ENCODE measurements around the gene TMEM92. TPM values are rescaled to one million over a fixed set of nuclear protein-coding genes. Genes with fewer than 3 reads are reported as not detected.

Gene TMEM92
- total RNA-seq, 1 experiment from 2014 or later = 6.6 TPM

DNA sequence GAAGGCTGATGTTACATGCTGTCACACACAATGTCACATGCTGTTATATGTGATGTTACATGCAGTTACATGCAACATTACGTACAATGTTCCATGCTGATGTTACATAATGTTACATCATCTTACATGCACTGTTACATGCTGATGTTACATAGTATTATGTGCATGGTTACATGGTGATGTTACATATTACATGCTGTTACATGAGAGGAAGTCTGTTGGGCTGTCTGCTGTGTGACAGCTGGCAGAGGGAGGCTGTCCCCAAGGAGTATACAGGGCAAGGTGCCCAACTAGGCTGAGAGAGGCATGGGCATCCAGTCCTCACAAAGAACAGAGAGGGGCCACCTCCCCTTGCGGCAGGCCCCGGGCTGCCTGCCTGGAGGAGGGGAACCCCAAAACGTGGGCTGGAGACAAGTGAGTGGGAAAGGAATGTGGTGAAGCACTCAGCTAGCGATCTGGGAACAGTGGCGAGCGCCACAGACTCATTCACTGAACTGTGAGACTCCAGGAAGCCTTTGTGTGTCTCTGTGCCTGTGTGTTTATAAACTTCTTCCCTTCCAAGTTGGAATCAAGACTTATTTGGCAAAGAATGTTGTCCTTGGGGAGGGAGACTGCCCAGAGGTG lies 30.6 kb downstream of the TMEM92 start:
- H3K79me2 ChIP-seq (ENCODE audit: insufficient read depth, low read length) = no peaks in the 10 kb centered on the region
- H3K4me2 ChIP-seq (ENCODE audit: low read length) = no peak overlapping the region
- H3K4me1 ChIP-seq (ENCODE audit: control insufficient read depth in 1 of 2, insufficient read depth in 2 of 2, low read length in 2 of 2) = no peaks in the 10 kb centered on the region
- no peak overlapping the region for H3K4me3 ChIP-seq (replicated peaks in 1 of 2; ENCODE audit: low read depth in 1 of 2, low read length in 2 of 2)
- H3K27ac ChIP-seq (ENCODE audit: low read depth, low read length) = no peak overlapping the region
- no peak for DNase-seq (ENCODE audit: low read depth, low spot score)
- intact Hi-C loops (cut with micrococcal nuclease) = no loop called here
- BruUV-seq (replicated peaks) = no TSS peak
- H3K9me3 ChIP-seq (ENCODE audit: control insufficient read depth in 1 of 2, insufficient read depth in 1 of 2, low read depth in 1 of 2, low read length in 2 of 2) = no peaks in the 10 kb centered on the region
- TF ChIP-seq ELF1 (IDR thresholded peaks at IDR 0.05; ENCODE audit: borderline replicate concordance, low read depth) = no peak
- no peak for TF ChIP-seq YY1 (IDR thresholded peaks at IDR 0.05; ENCODE audit: extremely low read depth, insufficient replicate concordance, low read depth, low read length)
- no peak for TF ChIP-seq SP1 (IDR thresholded peaks at IDR 0.05; ENCODE audit: low read depth)
- no peak for TF ChIP-seq POLR2AphosphoS5 (IDR thresholded peaks at IDR 0.05; ENCODE audit: low read depth, low read length)
- TF ChIP-seq JUND (IDR thresholded peaks at IDR 0.05) = no peak
- TF ChIP-seq SIN3A (IDR thresholded peaks at IDR 0.05; ENCODE audit: low read depth) = no peak
- no peak for TF ChIP-seq RAD21 (IDR thresholded peaks at IDR 0.05; ENCODE audit: low read depth)
- no peak for TF ChIP-seq FOSL1 (IDR thresholded peaks at IDR 0.05; ENCODE audit: low read depth)
- TF ChIP-seq SRF (IDR thresholded peaks at IDR 0.05; ENCODE audit: low read depth) = no peak
- TF ChIP-seq ZBTB33 (IDR thresholded peaks at IDR 0.05; ENCODE audit: extremely low read depth, insufficient replicate concordance, low read length) = no peak
- no peak for TF ChIP-seq EGR1 (IDR thresholded peaks at IDR 0.05; ENCODE audit: low read depth)
- no peak for ATAC-seq
- ChIA-PET POLR2A (no interaction called here), CTCF (no interaction called here), RAD21 (ENCODE audit: low non-redundant PET in 1 of 2, low total read pairs in 2 of 2, uncharacterized antibody in 2 of 2, unreplicated experiment in 2 of 2) (no interaction called here)
- H4K20me1 ChIP-seq (ENCODE audit: insufficient read depth) = no peaks in the 10 kb centered on the region
- H2AFZ ChIP-seq (ENCODE audit: low read depth, low read length, poor library complexity, severe bottlenecking) = no peak overlapping the region
- no peaks in the 10 kb centered on the region for H3K27me3 ChIP-seq (ENCODE audit: insufficient read depth, low read length)
- no peaks in the 10 kb centered on the region for H3K36me3 ChIP-seq (ENCODE audit: control insufficient read depth in 1 of 2, insufficient read depth in 2 of 2, low read length in 2 of 2)
- no peaks in the 10 kb centered on the region for H3K9me2 ChIP-seq (ENCODE audit: insufficient read depth)
- H3K9ac ChIP-seq (ENCODE audit: low read length) = no peak overlapping the region
